NB4 (cell line): Measurements from ENCODE around the gene CTDSPL.

Source experiments
- CTCF ChIP-seq: IDR thresholded peaks from one replicate; pipeline ENCODE4 v1.5.1; 2012; ENCODE audit warnings: low read depth, low read length
- POLR2A ChIP-seq: IDR thresholded peaks from 2 replicates; pipeline ENCODE4 v1.6.1; 2011; ENCODE audit warnings: mild to moderate bottlenecking; ENCODE audit not compliant: insufficient read length; ENCODE audit errors: extremely low read depth

- no peak for TF ChIP-seq POLR2A
- peak; percentile 5 for TF ChIP-seq CTCF
Measured at GRCh38 chr3:37833302-37834186, 28.1 kb upstream of the CTDSPL start.
